HG02970 (cell line): ENCODE results near the gene INO80E.
A peak's percentile ranks its signal among the peaks of the same experiment; 100 is the strongest.

Experiments used
- ATAC-seq: cut with Tn5 transposase; IDR thresholded peaks from one replicate; pipeline ENCODE4 v1.9.1; 2021; ENCODE audit warnings: mild to moderate bottlenecking, moderate library complexity, moderate number of reproducible peaks; ENCODE audit not compliant: unreplicated experiment, low FRiP score

The INO80E gene

DNA sequence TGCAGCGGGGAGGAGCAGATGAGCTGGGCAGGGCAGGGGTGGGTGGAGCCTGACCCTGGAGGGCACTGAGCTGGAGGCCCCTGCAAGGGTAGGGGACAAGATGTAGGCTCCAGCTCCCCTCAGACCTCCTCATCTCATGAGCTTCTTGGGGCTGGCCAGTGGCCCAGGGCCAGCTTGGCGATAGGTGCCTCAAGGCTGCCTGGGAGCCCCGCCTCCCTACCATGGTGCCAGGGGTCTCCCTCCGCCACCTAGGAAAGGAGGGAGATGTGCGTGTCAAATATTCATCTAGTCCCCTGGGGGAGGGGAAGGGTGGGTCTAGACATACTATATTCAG lies 4.5 kb upstream of the INO80E start:
- ATAC-seq, result no peak

DNA sequence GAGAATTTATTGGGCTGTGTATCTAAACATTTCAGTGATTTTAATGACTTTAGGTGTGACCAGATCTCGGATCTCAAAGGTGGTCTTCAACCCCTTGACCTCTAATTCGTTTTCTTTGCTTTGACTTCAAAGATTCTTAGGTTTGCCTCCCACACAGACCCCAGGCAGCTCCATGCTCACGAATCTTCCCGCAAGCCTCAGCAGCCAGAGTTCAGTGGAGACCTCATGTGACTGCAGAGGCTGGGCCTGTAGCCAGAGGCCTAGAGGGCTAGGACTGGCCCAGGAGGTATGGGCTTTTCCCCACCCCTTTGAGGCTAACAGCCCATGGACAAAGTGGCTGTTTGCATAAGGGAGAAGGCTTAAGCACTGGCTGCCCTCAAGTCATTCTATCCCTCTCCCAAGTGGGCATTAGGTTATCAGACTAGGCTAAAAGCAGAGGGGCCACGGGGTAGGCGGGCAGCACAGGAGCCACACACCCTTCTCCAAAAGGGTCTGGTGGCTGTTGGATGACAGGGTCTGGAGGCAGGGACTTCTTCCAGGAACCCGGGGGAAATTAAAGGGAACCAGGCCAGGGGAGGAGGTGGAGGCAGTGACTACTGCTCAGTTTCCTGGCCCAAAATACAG lies 3.6 kb upstream of the INO80E start:
- ATAC-seq, result no peak

DNA sequence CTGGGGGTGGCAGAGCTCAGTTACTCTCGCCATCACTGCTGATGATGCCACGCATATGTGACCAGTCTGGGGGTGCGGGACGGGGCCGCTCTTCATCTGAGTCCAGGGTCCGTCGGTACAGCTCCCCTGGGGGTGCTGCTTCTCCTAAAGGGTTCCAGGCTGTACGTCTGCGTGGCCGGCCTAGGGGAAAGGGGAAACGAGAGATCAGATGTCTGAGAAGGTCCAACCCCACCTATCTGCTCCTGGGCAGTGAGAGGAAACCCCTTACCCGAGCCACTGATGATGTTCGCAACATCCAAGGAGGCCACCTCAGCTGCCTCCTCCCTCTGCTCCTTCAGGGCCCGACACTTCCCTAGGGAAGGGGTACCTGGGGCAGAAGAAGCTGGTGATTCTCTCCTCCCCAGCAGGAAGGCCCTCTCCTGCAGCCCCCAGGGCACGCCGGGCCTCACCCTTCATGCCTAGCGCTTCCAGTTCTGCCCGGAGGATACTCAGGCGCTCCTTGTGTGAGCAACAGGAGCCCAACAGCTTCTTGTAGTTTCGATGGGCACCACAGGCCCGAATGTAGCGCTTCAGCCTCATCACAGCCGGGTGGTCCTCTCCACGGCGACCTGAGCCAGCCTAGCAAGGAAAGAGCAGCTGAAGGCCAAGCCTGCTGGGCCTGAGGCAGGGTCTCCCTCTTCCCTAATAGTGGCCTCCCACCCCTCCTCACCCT lies 2.7 kb upstream of the INO80E start:
- ATAC-seq, result no peak

DNA sequence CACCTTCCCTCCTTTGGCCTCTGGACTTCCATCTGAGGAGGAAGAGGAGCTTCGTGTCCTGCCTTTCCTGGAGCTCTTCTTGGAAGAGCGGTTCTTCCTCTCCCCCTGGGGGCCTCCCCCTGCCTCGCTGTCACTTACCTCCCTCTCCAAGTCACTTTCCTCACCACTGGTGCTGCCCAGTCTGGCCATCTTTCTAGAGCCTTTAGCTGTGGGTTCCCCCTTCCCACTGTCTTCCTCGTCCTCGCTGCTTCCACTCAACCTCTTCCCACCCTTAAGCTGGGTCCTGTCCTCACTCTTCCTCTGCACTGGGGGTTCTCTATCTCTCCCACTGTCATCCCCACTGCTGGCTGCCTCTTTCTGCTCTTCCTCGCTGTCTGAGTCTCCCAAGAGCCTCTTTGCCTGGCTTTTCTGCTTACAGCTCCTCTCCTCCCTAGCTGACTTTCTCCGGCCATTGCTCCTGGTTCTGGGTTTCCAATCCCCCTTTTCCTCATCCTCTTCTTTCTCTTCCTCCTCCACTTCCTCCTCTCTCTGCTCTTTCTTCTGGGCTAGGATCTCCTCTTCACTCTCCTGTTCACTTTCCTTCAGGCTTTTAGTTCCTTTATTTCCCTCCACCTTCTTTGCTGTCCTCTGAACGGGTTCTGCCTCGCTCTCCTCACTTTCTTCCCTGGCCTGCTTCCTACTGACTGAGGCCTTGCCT lies 2.0 kb upstream of the INO80E start:
- ATAC-seq, result no peak

DNA sequence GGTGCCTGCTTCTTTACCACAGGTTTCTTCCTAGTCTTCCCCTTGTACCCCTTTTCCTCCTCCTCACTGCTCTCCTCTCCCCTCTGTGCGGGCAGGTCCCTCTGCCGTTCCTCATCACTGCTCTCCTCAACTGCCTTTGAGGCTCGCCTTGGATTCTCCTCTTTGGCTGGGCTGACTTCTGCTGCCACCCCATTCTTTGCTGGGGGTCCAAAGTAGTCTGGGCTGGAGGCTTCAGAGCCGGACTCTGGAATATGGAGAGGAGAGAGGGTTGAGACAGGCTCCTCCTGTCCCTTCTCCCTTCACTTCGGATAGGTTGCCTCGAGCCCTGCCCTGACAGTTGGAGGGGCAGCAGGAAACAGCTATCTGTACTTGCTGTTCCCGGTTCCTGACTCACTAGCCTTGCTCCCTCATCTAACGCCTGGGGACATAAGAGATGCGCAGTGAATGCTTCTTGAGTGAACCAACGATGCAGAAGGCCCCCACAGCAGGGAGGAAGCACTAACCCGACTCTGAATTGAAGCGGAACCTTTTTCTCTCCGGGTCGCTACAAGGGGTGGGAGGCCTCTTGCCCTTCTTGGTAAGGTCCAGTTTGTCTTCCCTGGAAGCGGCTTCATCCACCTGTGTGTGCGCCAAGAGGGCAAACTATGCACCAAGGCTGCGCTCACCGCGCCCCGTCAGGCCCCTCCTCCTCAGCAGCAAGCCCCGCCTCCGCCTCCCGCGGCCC lies 1.3 kb upstream of the INO80E start:
- ATAC-seq, result no peak

DNA sequence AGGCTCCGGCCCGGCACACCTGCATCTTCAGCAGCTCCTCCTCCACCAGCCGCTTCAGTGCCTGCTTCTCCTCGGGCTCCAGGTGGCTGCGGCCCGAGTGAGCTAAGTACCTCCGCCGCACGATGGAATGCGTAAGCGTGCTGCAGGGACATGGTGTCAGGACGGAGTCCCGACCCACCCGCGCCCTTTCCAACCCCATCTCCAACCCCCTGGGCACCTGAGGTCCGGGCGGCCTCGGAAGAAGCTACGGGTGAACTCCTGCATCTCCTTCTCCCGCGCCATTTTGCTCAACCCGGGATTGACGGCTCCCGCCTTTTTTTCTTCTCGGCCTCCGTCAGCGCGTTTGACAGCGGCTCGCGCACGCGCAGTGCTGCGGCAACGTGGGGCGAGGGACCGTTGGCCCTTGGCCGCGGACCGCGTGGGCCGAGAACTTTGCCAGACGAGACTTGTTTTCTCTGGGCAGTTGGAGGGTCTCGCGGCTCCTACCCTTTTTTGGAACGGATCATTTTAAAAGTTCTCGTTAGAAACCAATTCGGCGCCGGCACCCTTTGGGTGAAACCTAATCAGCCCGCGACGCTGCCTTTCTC lies 624 bp upstream of the INO80E start, which contains the start of gene HIRIP3:
TSS of gene HIRIP3 (minus strand) at position 294 of the 587 bp plus-strand sequence. CDS start at position 282, 12 bp downstream.
- peak; percentile 45 for ATAC-seq

DNA sequence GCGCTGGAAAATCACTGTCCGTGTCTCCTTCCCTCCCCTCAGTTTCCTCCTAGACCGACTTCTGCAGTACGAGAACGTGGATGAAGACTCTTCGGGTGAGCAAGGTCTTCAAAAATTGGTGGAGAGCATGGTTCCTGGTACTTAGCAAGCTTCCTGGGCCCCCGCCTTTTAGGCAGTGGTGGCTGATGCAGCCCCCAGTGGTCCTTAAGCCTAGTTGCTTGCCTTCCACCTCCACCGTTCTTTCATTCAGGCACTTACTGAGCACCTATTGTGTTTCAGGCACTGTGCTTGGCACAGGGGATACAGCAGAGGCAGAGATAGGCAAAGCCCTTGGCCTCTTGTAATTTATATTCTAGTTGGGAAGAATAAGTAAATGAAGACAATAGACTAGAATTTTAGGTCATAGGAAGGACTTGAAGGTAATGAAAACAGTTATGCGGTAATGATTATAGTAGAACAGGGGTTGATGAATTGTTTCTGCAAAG lies 767 bp downstream of the INO80E start:
- no peak for ATAC-seq

DNA sequence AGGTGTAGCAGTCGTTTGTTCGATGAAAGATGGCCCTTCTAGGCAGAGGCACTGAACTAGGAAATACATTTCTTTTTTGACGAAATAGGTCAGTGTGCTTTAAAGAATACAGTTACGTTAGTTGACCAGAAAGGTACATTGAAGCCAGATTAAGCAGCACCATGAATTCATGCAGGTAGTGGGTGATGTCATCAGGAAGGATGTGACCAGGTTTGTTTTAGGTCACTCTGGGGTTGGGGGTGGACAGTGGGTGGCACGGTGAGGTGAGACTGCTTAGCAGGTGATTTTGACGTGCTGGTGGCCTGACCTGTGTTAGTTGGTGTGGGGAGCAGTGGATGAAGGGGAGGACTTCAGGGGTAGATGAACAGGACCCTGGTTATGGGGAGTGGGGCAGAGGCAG lies 3.6 kb downstream of the INO80E start:
- no peak for ATAC-seq

DNA sequence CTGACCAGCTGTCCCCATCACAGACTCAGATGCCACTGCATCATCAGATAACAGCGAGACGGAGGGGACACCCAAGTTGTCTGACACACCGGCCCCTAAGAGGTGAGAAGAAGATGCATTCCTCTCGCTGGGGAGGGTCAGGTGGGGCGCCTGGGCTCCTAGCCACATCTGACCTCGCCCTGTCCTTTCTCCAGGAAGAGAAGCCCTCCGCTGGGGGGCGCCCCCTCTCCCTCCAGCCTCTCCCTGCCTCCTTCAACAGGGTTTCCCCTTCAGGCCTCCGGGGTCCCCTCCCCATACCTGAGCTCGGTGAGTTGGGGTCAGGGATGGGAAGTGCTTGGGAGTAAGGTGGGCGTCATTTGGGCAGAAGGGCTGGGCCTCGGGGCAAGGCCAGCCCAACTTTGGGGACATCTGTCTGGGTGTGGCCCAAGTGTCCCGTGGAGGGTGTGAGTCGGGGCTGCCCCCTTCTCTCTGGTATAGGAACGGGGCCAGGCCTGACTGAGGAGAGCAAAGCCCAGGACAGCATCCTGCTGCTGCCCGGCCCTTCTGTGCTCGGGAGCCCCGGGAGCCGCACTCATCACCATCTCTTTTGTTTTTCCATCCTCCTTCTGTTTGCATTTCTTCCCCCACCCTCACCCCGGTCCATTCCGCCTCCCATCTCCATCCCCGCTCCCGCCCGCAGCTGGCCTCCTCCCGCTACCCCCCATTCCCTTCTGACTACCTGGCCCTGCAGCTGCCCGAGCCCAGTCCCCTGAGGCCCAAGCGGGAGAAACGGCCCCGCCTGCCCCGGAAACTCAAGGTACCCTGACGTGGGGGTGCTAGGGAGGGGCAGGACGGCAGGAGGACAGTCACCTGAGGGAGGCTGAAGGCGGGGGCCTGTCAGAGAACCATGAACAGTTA lies 4.9 kb downstream of the INO80E start:
- no peak for ATAC-seq

DNA sequence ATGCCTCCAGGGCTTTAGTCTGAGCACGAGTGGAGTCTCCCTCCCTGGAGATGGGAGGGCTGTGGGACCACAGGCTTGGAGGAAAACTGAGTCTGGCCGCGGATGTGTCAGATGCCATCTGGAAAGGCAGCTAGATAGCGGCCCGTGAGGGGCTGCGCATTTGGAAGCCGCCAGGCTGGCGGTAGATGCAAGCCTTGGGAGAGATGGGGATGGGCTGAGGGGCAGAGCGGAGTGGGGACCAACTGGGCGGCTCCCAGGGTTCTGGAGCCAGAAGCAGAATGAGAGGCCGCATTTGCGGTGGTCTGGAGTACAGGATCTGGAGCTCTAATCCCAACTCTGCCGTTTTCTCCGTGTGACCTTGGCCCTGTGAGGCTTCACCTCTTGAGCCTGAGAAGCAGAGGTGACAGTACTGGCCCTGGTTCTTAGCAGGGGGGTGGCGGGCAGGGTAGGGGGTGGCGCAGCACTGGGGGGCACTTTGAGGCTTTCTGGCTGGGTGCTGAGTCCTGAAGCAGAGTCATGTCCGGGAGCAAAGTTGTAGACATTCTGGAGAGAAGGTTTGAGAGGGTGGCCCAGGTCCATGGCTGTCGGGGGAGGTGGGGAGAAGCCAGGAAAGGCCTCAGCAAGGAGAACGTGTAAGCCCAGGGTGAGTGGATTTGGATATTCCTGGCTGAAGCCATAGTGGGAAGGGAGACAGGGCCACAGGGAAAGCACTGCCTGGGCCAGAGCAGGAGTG lies 6.7 kb downstream of the INO80E start:
- no peak for ATAC-seq

DNA sequence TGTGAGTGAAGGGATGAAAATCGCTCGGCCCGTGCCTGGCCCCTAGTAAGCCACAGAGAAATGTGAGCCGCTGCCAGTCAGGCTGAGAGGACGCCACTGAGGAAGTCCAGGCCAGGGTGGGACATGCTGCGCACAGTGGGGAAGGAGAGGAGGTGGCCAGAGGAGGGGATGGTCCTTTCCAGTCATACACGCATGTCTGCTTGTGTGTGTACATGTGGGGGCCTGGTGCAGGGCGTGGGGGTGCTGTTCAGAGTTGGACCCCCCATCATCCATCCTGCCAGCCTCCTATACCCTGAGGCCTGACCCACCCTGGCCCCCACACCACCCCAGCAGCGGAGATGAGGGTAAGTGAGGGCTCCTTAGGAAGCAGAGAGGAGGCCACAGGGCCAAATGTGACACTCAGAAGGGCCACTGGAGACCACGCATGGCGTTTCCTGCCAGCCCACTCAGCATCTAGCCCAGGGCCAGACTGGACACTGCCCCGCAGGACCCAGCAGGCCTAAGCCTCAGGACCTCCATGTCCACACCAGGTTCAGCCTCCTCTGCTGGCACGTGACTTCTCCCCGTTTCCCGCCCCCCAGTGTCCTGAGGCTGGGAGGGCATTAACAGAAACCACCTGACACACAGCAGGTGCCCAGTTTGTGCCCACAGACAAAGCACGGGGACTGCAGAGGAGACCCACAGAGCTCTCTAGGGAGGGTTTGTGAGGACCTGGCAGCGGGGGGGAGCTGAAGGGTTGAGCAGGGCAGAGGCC lies 7.8 kb downstream of the INO80E start:
- no peak for ATAC-seq

DNA sequence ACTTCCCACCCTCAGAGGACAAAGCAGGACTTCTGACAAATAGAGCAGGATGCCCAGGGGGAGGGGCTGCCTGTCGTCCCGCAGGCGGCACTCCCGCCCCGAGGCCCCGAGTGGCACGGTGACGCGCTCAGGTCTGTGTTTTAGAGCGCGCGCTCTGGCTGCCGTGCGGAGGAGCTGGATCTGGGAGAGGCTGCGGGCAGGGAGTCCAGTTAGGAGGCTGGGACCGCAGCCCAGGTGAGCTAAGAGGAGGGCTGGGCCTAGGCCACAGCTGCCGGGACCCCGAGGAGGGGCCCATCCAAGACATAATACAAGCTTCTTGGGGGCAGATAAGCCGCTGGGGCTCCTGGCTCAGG lies 8.4 kb downstream of the INO80E start:
- no peak for ATAC-seq

DNA sequence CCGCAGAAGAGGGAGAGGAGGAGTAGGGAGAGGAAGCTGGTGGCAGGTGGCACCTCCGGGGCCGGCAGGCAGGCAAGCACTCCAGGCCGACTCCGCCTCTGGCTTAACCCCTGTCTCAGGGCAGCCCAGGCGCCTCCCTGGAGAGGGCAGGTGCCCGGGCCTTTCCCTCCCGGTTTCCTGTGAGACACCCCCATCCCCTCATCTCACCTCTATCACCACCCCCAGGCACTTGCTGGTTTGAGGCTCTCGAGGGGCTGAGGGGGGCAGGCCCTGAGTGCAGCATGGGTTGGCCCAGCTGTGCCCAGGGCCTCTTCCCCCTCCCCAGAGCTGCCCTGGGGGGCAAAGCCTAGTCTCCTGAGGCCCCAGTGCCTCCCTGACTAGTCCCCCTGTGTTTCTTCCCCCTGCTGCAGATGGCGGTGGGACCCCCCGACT lies 8.8 kb downstream of the INO80E start:
- ATAC-seq, result no peak

DNA sequence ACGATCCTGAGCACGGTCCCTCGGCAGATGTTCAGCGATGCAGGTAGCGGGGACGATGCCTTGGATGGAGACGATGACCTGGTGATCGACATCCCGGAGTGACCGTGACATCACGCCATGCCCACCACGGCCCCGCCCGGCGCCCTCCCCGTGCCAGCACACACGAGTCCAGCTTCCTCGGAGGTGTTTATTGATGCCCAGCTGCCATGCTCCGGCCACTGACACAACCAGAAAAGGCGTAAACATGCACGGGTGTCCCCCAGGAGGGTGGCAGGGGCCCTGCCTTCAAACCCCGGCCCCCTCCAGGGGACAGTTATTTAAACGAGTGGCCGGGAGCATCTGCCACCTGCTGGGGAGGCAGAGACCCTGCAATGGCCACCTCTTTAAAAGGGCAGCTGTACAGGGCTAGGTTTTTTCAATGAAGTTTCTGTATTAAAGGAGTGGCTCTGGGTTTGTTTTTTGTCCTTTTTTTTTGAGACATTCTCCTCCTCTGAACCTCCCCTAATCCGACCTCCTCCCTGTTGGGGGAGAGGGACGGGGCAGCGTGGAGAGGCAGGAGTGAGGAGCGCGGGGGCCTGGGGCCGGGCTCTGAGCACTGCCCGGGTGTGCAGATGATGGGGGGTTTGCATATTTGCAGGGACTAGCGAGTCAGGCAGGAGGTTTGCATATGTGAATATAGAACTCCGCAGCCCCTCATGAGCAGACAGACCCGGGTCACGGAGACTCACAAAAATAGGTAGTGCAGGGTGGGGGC lies 9.5 kb downstream of the INO80E start:
- no peak for ATAC-seq

DNA sequence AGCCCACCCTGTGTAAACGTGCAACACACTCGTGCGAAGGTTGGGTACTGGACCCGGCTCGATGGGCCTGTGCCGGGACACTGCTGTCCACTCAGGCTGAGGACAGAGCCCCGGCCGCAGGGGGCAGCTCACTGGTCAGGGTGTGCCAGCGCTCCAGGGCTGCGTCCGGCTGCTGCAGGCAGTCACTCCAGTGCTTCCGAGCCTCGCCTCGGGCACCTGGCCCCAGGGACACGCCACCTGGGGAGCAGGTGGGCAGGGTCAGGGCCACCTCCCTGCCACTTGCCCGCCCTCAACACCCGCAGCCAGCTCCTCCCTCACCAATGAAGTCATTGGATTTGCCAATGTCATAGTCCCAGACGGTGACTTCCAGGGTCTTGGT lies 10.0 kb downstream of the INO80E start:
- no peak for ATAC-seq

DNA sequence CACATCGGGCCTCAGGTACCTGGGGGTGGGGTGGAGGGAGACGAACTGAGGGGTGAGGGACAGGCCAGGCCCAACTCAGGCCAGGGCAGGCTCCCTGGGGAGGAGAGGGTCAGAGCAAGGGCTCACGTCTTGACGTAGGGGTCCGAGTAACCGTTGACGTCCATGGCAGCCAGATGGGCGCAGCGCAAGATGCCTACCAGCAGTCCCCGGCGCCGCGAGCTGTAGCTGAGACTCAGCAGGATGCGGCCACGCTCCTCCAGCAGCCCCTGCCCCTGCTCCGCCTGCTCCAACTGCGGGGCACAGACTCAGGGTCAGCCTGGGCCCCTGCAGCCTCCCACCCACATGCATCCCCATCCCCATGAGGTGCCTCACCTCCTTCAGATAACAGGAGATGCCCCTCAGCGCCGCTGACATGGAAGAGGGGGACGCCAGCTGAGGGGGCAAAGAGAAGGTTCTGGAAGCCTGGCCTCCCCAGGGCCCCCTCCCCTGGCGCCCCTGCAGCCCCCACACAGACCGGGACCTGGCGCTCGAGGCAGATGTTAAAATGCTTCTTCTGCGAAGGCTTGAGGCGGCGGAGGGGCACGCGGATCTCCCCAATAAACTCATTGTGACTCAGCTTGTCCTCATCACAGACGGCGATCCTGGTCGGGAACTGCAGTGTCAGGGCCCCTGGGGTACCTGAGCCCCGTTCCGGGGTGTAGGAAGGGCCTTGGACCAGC lies 10.8 kb downstream of the INO80E start:
- ATAC-seq, result no peak

DNA sequence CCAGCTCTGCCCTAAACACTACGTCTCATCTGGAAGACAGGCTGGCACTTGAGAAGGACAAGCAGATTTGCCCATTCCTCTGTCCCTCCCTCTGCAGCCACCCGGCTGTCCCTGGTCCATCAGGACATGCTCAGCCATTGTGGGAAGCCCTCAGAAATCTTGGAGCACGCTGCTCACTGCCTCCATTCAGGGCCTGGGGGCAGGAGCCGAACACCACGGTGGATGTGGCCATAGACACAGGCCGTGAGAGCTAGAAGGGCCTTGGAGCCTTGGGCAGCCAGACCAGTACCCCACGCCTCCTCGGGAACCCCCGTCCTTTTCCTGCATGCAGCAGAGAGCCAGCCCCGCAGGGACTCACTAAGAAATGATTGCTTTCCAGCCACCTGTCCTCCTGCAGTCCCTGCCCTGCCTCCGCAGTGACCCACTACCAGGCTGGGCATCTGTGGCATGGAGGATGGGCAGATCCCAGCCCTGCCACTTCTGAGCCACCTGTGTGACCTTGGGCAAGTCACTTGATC lies 11.4 kb downstream of the INO80E start:
- ATAC-seq, result no peak
